ENCODE measurements around the gene KCNIP1.

The KCNIP1 gene

GRCh38 chr5:170720179-170720578 lies 216.4 kb downstream of the KCNIP1 start:
- DNase-seq (ENCODE audit: low read depth) = no peak

DNA sequence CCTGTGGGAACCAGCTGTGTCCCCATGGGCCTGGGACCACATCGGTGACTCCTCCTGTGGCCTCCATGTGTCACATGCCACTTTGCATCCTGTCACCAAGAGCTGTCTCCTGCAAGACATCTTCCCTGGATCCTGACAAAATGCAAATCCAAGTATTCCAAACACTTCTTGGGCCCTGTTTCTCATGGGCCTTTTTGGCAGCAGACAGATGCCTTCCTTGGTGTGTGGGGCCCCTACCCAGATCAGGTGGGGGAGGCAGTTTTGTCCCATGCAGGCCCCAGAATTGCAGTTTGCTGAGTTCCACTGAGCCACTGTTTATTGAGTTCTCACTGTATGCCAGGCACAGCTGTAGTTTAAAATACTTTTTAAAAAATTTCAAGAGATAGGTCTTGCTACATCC lies 217.2 kb downstream of the KCNIP1 start:
- DNase-seq (ENCODE audit: low read depth) = no peak

DNA sequence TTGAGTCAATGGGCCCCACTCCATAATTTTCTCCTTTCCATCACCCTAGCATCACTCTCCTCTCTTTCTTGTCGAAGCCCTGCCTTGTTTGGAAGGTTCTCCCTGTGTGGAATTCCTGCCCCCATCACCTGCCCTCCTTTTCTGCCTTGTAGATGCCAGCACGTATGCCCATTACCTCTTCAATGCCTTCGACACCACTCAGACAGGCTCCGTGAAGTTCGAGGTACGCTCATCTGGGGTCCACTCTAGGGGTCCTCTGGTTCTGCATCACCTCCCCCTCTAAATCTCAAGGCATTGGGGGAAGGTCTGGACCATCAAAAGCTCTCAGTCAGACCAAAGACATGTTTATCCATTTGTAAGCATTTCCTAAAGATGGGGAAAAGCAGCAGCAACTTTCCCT lies 217.9 kb downstream of the KCNIP1 start:
- no peak for DNase-seq (ENCODE audit: low read depth)

GRCh38 chr5:170722316-170722715 lies 218.5 kb downstream of the KCNIP1 start:
- no peak for DNase-seq (ENCODE audit: low read depth)

DNA sequence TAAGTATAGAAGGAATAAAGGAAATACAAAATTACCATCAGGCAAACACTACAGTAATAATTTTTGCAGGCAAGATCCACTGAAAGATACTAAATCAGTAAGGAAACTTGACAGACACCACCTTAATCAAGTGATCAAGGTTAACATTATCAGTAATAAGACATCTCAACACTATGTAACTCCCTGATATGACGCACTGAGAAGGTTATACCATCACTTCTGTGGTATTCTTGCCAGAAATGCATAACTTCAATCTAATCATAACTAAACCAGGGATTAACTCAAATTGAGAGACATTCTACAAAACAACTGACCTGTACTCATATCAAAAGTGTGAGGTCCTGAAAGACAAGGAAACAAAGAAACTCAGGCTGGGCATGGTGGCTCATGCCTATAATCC lies 227.2 kb downstream of the KCNIP1 start:
- DNase-seq (ENCODE audit: low read depth) = no peak

DNA sequence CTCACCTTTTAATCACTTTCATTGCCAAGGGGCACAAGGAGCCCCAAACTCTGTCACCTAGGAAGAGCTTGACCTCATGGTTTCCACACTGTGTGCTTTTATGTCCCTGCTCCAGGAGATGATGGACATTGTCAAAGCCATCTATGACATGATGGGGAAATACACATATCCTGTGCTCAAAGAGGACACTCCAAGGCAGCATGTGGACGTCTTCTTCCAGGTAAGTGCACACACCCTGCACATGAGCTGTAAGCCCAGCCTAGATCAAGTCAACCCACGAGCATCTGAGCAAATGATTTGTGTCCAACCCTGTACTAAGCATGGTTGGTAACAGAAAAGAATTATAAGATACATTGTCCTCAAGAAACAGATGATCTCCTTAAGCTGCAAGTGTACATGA lies 228.9 kb downstream of the KCNIP1 start:
- no peak for DNase-seq (ENCODE audit: low read depth)

DNA sequence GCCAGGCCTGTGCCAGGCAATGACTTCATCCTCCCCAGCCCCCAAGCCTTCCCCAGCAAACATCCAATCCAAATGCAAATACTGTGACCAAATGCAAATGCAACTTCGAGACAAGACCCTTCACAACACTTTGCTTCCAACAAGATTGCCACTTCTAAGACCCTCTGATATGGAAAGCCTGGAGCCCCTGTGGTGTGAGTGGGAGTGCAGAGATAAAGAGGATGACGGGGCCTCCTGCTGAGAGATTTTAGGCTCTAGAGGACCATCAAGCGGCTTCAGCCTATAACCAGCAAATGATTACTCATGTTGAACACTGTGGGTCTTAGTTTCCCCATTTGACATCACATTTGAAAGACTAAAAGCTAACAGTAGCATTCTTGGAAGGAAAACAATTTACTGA lies 233.1 kb downstream of the KCNIP1 start:
- DNase-seq (ENCODE audit: low read depth) = no peak

GRCh38 chr5:170737591-170737990 lies 233.8 kb downstream of the KCNIP1 start:
- no peak for DNase-seq (ENCODE audit: low read depth)

- no peak for DNase-seq (ENCODE audit: low read depth)
Measured at GRCh38 chr5:170738840-170739239, 235.0 kb downstream of the KCNIP1 start.

DNA sequence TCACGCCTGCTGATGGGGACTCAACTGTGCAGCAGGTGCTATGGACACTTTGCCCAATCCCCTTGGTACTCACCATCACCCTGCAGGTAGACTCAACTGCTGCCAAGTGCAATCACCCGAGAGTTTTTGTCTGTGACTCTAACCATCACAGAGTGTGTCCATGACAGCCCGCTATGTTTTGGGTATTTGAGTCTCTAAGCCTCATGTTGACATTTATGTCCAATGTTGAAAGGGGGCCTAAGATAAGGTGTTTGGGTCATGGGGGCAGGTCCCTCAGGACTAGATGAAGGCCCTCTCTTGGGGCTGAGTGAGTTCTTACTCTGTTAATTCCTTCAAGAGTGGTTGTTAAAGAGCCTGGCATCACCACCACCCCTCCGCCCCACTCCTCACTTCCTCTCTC lies 235.6 kb downstream of the KCNIP1 start:
- no peak for DNase-seq (ENCODE audit: low read depth)

DNA sequence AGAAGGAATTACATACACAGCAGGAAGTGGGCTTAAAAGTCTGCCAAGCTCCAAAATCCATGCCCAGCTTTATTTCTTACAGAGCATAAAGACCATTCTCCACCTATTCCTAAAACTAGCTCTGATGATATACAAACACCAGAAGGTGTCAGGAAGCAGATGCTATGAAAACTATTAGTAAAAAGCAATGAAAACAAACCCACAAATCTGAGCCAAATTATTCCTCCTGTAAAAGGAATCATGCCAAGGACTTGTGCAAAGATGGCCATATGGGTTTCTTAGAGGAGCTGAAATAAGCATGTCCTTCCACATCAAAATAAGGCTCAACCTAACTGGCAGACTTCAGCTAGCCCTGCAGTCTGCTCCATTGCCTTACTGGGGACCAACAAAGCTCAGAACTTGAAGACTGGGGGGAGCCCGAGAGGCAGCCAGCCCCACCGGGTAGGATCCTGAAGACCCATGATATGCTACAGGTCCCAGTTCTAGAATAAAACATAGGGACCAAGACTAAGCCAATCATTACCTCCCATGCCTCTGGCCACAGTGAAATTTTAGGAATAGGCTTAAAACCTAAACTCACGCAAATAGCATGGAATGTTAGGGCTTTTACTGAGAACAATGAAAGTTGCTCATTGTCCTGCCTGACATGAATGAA lies 236.9 kb downstream of the KCNIP1 start:
- no peak for DNase-seq (ENCODE audit: low read depth)

DNA sequence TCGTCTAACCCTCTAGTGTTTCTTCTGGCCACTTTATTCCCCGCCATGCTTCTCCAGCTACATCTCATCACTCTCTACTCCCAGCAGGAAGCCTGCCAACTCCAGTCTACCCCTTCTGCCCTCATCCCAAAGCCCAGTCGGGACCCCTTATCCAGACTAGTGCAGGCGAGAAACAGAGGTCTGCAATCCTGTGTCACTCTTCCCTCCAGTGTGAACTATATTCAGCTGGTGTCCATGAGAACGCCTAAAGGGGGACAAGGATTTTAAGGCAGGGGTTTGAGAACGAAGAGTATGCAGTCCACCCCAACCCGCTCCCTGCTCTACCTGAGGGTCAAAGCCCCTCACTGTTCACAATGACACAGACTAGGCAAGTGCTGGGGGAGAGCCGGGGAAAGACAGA lies 238.0 kb downstream of the KCNIP1 start:
- no peak for DNase-seq (ENCODE audit: low read depth)

GRCh38 chr5:170743876-170744212 lies 240.0 kb downstream of the KCNIP1 start:
- DNase-seq (ENCODE audit: low read depth) = no peak

- DNase-seq (ENCODE audit: low read depth) = no peak
Measured at GRCh38 chr5:170745481-170746071, 241.8 kb downstream of the KCNIP1 start.

DNA sequence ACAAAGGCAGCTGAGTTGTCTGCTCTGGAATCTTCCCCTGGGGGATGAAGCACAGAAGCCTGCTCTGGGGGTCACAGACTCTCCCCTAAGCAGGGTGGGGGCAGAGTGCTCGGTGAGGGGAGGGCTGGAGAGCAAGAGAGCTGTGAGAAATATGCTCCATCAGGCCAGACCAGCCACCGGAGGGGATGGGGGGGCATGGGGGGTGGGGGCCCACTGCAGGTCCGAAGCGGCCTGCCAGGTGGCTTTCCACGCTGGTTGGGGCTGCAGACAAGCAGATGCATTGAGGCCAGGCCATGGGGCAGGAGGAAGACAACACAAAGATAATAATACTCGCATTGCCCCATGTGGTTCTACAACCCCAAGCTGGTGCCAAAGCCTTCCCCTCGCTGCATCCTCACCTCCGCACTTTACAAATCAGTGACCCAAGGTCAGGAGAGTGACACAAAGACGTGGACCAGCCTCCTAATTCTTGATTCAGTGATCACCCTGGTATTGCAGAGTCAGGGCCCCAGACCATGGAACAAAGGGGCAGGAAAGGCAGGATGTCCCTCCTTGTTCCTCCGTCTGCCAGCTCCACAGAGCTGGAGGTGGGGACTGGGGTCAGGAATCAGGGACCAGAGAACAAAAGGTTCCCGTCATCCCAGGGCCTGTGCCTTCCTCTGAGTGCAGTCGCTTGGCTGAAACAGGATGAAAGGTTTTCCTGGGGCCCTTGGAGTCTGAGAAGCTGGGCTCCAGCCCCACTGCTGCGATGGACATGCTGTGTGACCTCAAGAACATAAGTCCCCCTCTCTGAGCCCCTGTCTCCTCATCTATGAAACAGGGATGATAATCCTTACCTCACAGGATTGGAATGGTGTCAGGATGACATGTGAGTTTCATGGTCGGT lies 242.5 kb downstream of the KCNIP1 start:
- DNase-seq (ENCODE audit: low read depth) = no peak

DNA sequence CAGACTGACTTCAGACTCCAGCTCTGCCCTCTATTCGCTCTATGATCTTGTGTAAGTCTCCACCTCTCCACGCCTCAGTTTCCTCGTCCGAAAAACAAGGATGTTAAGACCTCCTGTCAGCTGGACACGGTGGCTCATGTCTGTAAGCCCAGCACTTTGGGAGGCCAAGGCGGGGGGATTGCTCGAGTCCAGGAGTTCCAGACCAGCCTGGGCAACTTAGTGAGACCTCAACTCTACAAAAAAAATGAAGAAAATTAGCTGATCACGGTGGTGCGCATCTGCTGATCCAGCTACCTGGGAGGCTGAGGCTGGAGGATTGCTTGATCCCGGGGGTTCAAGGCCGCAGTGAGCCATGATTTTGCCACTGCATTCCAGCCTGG lies 243.1 kb downstream of the KCNIP1 start:
- no peak for DNase-seq (ENCODE audit: low read depth)

- no peak for DNase-seq (ENCODE audit: low read depth)
Measured at GRCh38 chr5:170747357-170747756, 243.5 kb downstream of the KCNIP1 start.

- DNase-seq (ENCODE audit: low read depth) = no peak
Measured at GRCh38 chr5:170747851-170748250, 244.0 kb downstream of the KCNIP1 start.

DNA sequence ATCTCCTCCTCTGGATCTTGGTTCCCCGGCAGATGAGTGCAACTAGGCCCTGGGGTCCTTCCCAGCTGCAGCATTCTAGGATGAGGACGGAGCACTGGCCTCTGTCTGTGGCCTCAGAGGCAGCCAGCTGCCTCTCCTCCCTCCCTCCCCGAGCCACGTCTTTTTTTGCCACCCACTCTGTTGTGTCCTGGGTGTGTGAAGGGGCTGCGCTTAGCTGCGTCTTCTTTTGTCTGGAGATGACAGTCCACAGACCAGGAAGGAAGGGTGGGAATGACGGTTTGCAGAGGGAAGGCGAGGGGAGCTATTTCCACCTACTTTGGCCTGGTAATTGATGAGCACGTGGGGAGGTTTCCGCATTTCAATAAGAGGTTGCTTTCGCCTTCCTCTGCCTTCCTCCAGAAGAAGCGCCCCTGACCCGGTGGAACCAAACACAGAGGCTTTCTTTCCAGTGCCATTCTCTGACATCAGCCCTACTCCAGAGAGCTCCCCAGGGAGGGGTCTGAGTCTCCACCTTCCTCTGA lies 245.2 kb downstream of the KCNIP1 start:
- DNase-seq (ENCODE audit: low read depth) = no peak

DNA sequence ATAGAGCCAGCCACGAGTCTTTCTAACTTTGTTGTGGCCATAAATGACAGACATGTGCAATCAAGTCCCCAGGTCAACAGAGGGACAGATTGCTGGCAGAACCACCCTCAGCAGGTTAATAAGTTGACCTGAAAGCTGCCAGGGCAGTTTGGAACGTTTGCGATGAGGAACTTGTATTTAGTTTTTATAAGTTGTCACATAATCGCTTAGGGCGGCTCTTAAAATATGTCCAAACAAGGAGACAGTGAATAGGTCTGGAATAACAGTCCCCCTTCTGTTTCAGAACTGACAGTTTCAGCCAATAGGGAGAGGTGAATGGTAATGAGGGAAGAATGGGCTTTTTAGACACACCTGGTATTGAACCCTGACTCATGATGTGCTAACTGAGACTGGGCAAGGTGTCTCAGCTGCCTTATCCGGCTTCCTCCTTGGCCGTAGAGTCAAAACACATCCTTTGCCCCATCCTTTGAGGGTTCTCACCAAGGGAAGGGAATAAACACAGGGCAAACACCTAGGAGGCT lies 246.2 kb downstream of the KCNIP1 start:
- no peak for DNase-seq (ENCODE audit: low read depth)

GRCh38 chr5:170750791-170751190 lies 247.0 kb downstream of the KCNIP1 start:
- DNase-seq (ENCODE audit: low read depth) = no peak

DNA sequence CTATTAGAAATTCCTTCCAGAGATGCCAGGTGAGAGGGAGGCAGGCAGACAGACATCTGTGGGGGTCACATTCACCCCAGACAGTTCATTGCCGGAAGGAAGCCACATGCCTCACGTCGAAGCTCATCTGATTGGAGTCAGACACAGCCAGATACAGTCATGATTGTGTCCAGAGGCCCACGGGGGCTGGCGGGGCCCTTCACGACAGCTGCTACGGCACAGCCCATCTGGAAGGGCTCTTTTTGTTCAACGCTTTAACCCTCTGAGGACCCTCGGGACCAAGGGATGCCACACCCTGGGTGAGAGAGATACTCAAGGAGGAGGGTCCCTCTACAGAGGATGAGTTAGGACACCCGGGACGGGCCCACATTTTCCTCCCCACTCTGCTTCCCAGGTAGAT lies 247.8 kb downstream of the KCNIP1 start:
- no peak for DNase-seq (ENCODE audit: low read depth)
